Measurements from ENCODE around the gene THBD.

DNA sequence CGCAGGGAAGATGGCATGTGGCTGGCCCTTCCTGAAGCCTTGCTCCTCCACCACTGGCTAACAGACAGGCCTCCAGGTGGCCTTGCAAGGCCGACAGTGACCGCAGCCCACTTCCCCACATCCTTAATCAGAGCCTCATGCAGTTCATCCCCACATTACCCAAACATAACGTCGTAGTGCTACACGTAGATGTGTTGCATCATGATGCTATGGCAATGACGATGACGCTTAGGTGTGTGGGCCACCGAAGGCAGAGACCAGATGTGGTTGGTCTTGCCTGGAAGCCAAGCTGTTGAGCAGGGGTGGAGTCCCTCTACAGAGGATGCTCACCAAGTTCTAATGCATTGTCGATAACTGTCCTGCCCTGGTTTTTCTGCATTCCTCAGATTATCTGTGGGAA lies 31.0 kb upstream of the THBD start:
- no peak for TF ChIP-seq POLR2A (IDR thresholded peaks at IDR 0.05)
- TF ChIP-seq, protein P1, sequence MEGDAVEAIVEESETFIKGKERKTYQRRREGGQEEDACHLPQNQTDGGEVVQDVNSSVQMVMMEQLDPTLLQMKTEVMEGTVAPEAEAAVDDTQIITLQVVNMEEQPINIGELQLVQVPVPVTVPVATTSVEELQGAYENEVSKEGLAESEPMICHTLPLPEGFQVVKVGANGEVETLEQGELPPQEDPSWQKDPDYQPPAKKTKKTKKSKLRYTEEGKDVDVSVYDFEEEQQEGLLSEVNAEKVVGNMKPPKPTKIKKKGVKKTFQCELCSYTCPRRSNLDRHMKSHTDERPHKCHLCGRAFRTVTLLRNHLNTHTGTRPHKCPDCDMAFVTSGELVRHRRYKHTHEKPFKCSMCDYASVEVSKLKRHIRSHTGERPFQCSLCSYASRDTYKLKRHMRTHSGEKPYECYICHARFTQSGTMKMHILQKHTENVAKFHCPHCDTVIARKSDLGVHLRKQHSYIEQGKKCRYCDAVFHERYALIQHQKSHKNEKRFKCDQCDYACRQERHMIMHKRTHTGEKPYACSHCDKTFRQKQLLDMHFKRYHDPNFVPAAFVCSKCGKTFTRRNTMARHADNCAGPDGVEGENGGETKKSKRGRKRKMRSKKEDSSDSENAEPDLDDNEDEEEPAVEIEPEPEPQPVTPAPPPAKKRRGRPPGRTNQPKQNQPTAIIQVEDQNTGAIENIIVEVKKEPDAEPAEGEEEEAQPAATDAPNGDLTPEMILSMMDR (IDR thresholded peaks at IDR 0.05), result no peak
